ENCODE data around the gene ADARB2.

DNA sequence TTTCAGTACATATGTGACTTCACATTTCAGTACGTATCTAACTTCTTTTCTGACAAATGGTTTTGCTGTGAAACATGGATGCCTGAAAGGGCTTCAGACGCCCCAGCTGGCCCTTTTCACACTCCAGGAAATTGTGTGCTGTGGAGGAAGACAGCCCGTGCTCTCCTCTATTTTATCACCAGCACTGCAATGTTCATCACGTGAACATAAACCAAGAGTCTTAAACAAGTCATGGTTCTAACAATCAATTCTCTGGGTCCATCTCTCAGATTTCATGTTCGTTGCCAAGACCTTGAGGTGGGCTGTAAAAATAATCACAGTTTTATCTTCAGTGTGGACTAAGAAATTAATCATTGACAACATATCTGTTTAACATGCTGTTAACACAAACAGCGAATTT, 539.9 kb downstream of the ADARB2 start:
- TF ChIP-seq, protein P1, sequence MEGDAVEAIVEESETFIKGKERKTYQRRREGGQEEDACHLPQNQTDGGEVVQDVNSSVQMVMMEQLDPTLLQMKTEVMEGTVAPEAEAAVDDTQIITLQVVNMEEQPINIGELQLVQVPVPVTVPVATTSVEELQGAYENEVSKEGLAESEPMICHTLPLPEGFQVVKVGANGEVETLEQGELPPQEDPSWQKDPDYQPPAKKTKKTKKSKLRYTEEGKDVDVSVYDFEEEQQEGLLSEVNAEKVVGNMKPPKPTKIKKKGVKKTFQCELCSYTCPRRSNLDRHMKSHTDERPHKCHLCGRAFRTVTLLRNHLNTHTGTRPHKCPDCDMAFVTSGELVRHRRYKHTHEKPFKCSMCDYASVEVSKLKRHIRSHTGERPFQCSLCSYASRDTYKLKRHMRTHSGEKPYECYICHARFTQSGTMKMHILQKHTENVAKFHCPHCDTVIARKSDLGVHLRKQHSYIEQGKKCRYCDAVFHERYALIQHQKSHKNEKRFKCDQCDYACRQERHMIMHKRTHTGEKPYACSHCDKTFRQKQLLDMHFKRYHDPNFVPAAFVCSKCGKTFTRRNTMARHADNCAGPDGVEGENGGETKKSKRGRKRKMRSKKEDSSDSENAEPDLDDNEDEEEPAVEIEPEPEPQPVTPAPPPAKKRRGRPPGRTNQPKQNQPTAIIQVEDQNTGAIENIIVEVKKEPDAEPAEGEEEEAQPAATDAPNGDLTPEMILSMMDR (IDR thresholded peaks at IDR 0.05; ENCODE audit: low read depth, low read length, poor library complexity, severe bottlenecking), result no peak
- TF ChIP-seq EZH2phosphoT487 (IDR thresholded peaks at IDR 0.05; ENCODE audit: borderline replicate concordance, low read length), result no peak

Data from DOHH2 (cell line).